Heart left ventricle (tissue), 13 donors: Measurements from ENCODE around the gene PDCD6IP.

Experiments used
- CTCF ChIP-seq, 12 donors: fragments of 200-600 bp; sonication (generic) in 4 of 12; IDR thresholded peaks; one replicate each; pipeline versions ENCODE4 v1.5.0 to v1.8.0; 2018 to 2022; ENCODE audit warnings: antibody characterized with exemption in 12 of 12, mild to moderate bottlenecking in 5 of 12
- POLR2A ChIP-seq, 2 donors: fragments of 450-650 bp; IDR thresholded peaks; one replicate each; pipeline ENCODE4 v1.6.1; 2017; ENCODE audit warnings: antibody characterized with exemption in 2 of 2, mild to moderate bottlenecking in 2 of 2, moderate library complexity in 2 of 2
- donor health status: ischemic (EF 13 %, LVEDD 7.1; RV severe dilation, severe dysfunction).
- donor health status: DM: no; HTN: yes; CAD: no.
- donor health status: DM: no; HTN: no; CAD: no.
- donor health status: ischemic (EF 25% LVEDD 6.9; RV normal size, moderate dysfunction).
- donor health status: ischemic (EF 25% LVEDD 5.7; RV mildly dilated, moderate dysfunction).
- donor health status: ischemic (EF 35%, LVEDD 5.7; RV mildly dilated, moderate dysfunction).
- donor health status: nonischemic (EF 11% LVEDD 7.7; RV severe dilation, severe dysfunction).
- donor health status: DM: yes; HTN: yes; CAD: no.
- donor health status: PGD.
- donor health status: ischemic (EF 29% LVEDD 5.4; RV normal size, mild dysfunction).
- donor health status: nonischemic (EF 23%, LVEDD 6.1; RV moderate dilation, normal function).

GRCh38 chr3:33897306-33897705, 98.9 kb downstream of the PDCD6IP start:
- TF ChIP-seq CTCF (IDR thresholded peaks at IDR 0.05) (no peak), POLR2A (IDR thresholded peaks at IDR 0.05) (no peak)
